ENCODE results near the gene ATP6V0E2. TPM values are rescaled to one million over a fixed set of nuclear protein-coding genes. Genes with fewer than 3 reads are reported as not detected.

Gene ATP6V0E2
- total and polyA plus RNA-seq, 3 donors from 2014 or later: 14.0 to 37.1 (median 30.3) TPM

DNA sequence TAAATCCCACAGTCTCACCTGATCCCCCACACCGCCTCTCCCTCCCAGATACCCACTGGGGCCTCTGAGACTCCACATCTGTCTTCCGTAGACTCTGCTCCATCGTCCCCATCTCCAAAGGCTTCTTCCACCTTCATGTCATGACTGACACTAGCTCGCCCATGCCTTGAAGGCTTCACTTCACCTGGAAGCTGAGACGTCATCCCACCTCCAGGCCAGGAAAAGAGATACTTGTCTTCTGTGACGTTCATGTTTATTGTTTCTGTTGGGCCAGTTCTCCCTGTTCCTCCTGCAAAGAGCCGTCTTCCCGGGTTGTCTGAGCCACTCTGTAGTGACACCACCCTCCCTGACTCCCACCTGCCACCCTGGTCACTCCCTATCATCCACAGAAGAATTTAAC is 39.2 kb upstream of the ATP6V0E2 start:
- no peaks in the 10 kb centered on the region for H3K27me3 ChIP-seq
- H3K4me3 ChIP-seq: no peak overlapping the region
- H3K4me1 ChIP-seq: no peaks in the 10 kb centered on the region
- no peak for DNase-seq
- no peak overlapping the region for H3K27ac ChIP-seq
- TF ChIP-seq CTCF (IDR thresholded peaks at IDR 0.05) (no peak), POLR2A (IDR thresholded peaks at IDR 0.05) (no peak)
- intact Hi-C loops (cut with DNase I; ENCODE audit: low total_unique reads): no loop called here
- 84 to 90% methylated on average over 8 of the region's 8 CpGs for WGBS, 2 donors
- no peaks in the 10 kb centered on the region for H3K36me3 ChIP-seq (ENCODE audit: low read depth, missing control alignments)
- no peaks in the 10 kb centered on the region for H3K9me3 ChIP-seq

DNA sequence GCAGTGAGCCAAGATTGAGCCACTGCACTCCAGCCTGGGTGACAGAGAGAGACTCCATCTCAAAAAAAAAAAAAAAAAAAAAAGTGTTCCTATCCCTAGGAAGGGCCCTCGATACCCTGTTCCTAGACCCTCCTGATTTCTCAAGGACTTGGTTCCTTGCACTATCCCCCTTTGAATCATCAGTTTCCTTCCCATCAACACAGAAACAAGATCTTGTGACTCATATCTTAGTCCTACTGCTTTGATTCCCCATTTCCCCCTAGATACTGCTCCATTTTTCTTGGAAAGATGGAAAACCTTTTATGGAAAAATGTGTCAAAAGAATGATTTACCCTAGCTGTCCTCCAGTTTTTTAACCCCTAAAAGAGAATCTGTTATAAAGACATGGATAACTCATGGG is 37.3 kb upstream of the ATP6V0E2 start:
- H3K9me3 ChIP-seq: no peaks in the 10 kb centered on the region
- intact Hi-C loops (cut with DNase I; ENCODE audit: low total_unique reads): no loop called here
- no peaks in the 10 kb centered on the region for H3K36me3 ChIP-seq (ENCODE audit: low read depth, missing control alignments)
- H3K27me3 ChIP-seq: no peaks in the 10 kb centered on the region
- WGBS, 2 donors: 62 to 88% methylated on average over 1 of the region's 1 CpG
- no peak overlapping the region for H3K27ac ChIP-seq
- no peak for DNase-seq
- no peaks in the 10 kb centered on the region for H3K4me1 ChIP-seq
- TF ChIP-seq CTCF (IDR thresholded peaks at IDR 0.05) (no peak), POLR2A (IDR thresholded peaks at IDR 0.05) (no peak)
- H3K4me3 ChIP-seq: no peak overlapping the region

GRCh38 chr7:149837564-149838223 is 36.1 kb upstream of the ATP6V0E2 start:
- H3K36me3 ChIP-seq (ENCODE audit: low read depth, missing control alignments): no peaks in the 10 kb centered on the region
- DNase-seq: no peak
- intact Hi-C loops (cut with DNase I; ENCODE audit: low total_unique reads): no loop called here
- H3K27me3 ChIP-seq: no peaks in the 10 kb centered on the region
- peak overlapping the region; percentile 0 to 87 for H3K4me3 ChIP-seq
- 28 to 31% methylated on average over 17 of the region's 17 CpGs for WGBS, 2 donors
- H3K27ac ChIP-seq: no peak overlapping the region
- TF ChIP-seq POLR2A (IDR thresholded peaks at IDR 0.05) (no peak), CTCF (IDR thresholded peaks at IDR 0.05) (no peak)
- H3K4me1 ChIP-seq: no peaks in the 10 kb centered on the region
- H3K9me3 ChIP-seq: no peaks in the 10 kb centered on the region

DNA sequence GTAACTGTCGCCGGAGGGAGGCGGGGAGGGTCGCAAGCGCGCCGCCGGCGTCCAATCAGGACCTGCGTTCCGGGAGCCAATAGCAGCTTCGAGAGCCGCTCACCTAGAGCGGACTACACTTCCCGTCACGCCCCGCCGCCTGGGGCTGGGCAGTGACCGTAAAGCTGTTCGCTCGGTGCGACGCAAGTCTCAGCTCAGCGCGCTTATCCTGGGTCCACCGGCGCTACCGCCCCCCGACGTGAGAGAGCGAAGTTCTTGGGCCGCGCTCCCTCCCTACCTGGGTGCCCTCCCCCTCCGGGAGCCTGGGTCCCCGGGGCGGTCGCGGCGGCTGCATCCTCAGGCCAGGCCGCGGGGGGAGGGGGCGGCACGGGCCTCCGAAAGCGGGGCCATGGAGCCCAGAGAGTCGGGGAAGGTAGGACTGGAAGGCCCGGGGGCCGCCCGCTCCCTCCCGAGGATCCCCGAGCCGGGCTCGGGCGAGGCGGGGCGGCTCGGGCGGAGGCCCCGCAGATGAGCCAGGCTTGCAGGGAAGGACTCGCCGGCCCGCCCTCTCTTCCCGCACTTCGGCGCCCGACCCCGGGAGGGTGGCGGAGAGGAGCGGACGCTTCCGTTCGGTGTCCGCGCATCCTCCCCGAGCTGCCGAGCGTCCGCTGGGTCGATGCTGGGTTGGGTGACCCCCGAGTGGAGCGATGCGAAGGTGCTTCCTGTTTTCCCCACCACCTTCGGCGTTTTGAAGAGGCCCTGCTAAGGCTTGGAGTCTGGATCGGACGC is 35.4 kb upstream of the ATP6V0E2 start, which contains the start of gene ZNF862:
TSS of gene ZNF862 (plus strand) at position 152 of the 768 bp plus-strand sequence. CDS start at position 389, 237 bp downstream.
- Histone ChIP-seq H3K4me1 (no peaks in the 10 kb centered on the region), H3K9me3 (no peaks in the 10 kb centered on the region), H3K27me3 (no peaks in the 10 kb centered on the region), H3K36me3 (ENCODE audit: low read depth, missing control alignments) (no peaks in the 10 kb centered on the region), H3K4me3 (peak within 1 kb of the TSS; percentile 87 to 97), H3K27ac (peak within 1 kb of the TSS; percentile 77 to 93)
- TF ChIP-seq POLR2A (IDR thresholded peaks at IDR 0.05): peak; percentile 71
- no peak for TF ChIP-seq CTCF (IDR thresholded peaks at IDR 0.05)
- 0 to 1% methylated on average over 25 to 77 of the region's 86 CpGs for WGBS, 2 donors
- DNase-seq: peak; percentile 99
- intact Hi-C loops (cut with DNase I; ENCODE audit: low total_unique reads): no loop called here
